HG03108 (cell line): Measurements from ENCODE around the gene ATP6V1F.

Experiments used
- ATAC-seq: cut with Tn5 transposase; IDR thresholded peaks from one replicate; pipeline ENCODE4 v1.9.1; 2021; ENCODE audit warnings: moderate library complexity; ENCODE audit not compliant: unreplicated experiment

Gene ATP6V1F

DNA sequence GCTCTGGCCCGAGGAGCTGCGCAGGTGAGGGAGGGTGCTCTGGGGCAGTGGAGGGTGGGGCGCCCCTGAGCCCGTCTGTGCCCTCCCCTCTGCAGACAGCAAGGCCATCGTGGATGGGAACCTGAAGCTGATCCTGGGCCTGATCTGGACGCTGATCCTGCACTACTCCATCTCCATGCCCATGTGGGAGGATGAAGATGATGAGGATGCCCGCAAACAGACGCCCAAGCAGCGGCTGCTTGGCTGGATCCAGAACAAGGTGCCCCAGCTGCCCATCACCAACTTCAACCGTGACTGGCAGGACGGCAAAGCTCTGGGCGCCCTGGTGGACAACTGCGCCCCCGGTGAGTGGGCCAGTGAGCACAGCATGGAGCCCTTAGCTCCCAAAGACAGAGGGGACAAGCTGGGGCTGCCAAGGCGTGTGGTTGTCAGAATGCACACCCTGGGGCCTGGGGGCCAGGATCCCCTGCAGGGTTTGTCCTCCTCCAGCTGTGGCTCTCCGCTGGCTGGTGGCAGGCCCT lies 27.4 kb upstream of the ATP6V1F start:
- no peak for ATAC-seq

DNA sequence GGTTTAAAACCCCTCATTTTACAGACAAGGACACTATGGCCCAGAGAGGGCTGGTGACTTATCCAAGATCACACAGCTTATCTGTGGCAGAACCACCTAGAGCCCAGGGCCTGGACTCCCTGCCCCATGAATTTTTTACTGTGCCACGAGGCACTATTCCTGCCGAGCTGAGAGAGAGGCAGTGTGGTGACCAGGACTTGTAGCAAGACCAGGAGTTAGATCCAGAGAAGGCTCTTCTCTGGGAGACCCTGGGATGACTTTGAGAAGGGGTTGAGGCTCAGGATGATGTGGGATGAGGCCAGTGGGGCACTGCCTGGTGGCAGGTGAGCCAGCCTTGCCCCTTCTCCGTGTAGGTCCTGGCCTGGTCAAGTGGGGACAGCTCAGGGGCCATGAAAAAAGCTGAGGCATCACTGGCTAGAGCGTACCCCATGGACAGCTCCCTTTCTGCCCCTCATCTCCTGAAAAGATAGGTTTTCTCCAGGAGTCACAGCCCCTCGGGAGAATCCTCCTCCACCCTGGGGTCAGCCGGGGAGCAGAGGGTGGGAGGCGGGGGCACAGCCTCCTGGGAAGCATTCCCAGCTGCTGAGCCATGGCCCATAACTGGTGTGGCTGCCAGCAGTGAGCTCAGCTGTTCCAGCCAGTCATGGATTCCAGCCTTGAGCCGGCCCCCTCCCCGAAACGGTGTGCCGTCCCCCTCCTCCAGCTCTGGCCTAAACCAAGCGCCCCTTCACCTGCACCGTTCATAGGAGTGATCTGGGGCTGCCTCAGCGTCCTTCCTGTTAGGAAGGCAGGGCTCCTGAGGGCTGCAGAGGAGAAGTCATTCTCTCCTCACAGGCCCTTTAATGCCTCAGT lies 26.6 kb upstream of the ATP6V1F start:
- no peak for ATAC-seq

DNA sequence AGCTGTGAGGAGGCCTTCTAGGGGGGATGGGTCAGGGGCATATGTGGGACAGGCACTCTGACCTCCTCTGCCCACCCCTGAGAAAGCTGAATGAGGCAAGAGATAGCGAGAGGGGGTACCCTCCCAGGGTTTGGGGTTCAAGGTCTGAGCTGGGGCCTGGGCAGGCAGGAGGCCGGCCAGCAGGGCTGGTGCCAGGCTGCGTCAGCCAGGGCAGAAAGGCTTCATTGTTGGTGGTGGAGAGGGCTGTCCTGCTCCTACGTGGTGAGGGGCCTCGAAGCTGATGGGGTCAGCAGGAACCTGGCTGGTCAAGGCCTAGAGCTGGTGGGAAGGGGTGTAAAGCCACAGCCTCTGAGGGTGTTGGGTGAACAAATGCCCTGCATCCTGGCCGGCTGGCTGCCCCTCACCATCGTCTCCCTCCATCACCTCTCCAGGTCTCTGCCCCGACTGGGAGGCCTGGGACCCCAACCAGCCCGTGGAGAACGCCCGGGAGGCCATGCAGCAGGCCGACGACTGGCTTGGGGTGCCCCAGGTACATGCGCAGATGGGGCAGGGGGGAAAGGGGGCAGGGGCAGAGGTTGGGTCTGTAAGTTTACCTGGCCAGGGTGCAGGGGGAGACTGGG lies 25.8 kb upstream of the ATP6V1F start:
- no peak for ATAC-seq

DNA sequence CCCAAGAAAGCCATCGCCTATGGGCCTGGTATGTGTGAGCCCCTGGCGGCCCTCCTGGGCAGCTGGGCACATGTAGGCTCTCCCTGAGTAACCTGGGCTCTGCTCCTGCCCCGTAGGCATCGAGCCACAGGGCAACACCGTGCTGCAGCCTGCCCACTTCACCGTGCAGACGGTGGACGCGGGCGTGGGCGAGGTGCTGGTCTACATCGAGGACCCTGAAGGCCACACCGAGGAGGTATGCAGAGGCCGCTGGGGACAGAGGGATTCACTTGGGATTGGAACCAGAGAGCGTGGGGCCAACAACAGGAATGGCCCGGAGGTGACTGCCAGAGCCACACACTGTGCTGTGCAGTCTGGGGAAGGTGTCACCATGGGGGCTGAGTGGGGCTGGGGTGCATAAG lies 25.1 kb upstream of the ATP6V1F start:
- ATAC-seq: no peak

DNA sequence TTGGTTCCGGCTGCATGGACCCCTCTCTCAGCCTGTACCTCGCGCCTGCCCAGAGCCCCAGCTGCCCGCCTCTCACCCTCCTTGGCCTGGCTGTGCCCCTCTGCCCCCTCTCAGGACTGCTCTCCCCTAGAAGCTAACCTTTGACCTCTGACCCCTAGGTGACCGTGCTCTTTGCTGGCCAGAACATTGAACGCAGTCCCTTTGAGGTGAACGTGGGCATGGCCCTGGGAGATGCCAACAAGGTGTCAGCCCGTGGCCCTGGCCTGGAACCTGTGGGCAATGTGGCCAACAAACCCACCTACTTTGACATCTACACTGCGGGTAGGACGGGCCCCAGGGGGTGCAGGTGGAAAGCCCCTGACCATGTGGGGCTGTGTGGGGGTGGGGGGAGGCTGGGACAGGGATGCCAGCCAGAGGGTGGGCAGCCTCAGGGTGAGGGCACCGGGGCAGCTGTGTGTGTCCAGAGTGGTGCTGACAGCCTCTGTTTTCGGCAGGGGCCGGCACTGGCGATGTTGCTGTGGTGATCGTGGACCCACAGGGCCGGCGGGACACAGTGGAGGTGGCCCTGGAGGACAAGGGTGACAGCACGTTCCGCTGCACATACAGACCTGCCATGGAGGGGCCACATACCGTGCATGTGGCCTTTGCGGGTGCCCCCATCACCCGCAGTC lies 24.4 kb upstream of the ATP6V1F start:
- no peak for ATAC-seq

DNA sequence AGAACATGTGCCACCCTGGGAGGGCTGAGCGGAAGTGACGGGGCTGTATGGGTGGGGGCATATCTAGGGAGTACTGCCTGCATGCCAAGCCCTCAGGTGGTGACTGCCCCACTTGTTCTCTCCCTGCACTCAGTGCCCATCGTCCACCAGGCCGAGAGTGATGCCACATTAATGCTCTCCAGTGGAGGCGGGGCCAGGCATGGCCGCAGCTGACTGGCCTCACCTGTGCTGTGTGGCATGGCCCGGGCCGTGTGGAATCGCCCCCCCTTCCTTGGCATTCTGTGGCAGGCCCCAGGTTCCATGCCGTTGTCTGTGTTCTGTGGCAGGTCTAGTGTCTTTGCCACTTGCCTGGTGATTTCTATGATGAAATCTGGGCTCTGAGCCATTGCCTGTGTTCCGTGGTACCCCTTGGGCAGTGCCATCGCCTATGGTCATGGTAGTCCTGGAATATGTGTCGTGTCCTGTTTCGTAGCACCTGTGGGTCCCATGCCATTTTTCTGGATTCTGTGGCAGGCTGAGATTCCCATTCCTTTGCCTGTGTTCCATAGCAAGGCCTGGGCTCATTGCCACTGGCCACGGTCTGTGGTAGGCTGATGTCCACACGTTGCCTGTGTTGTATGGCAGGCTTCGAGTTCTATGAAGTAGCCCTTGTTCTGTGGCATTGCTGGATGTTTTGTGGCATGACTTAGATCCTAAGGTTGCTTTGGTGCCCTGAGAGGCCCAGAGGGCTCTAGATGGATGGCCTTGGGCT lies 23.5 kb upstream of the ATP6V1F start:
- no peak for ATAC-seq

DNA sequence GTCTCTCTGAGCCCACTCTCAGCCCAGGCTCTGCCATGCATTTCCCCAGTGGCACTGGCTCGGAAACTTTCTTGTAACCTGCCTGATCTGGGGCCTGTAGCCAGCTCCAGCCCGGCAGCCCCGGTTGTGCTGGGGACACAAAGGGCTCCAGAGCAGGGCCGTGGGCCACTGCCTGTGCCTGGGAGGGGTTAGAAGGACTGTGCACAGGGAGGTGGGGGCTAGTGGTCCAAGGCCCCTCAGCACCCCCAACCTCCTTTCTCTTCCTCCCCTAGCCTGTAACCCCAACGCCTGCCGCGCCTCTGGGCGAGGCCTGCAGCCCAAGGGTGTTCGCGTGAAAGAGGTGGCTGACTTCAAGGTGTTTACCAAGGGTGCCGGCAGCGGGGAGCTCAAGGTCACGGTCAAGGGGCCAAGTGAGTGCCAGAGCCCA lies 22.9 kb upstream of the ATP6V1F start:
- ATAC-seq: no peak

DNA sequence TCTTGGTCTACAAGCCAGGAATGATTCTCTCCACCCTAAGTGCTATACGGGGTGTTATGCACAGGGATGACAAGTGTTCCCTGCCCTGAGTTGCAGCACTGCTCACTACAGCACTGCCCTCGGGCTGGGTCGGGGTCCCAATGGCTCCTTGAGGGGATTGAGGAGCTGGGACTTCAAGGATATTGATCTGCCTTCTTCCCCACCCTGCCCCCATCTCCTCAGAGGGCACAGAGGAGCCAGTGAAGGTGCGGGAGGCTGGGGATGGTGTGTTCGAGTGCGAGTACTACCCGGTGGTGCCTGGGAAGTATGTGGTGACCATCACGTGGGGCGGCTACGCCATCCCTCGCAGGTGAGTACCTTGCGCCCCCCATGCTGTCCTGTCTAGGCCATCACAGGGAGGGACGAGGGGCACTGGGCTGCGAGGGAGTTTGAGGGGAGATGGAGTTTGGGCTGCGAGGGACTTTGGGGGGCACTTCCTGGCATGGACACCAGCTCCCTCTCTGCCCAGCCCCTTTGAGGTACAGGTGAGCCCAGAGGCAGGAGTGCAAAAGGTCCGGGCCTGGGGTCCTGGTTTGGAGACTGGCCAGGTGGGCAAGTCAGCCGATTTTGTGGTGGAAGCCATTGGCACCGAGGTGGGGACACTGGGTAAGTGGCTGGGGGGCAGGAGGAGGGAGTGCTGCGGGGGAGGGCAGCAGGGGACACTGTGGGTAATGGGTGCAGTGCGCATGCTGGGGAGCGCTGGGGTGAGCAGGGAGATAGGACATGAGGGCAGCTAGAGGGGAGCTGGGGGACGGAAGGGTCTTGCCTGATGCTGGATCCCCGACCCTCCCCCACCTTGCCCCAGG lies 22.1 kb upstream of the ATP6V1F start:
- no peak for ATAC-seq

DNA sequence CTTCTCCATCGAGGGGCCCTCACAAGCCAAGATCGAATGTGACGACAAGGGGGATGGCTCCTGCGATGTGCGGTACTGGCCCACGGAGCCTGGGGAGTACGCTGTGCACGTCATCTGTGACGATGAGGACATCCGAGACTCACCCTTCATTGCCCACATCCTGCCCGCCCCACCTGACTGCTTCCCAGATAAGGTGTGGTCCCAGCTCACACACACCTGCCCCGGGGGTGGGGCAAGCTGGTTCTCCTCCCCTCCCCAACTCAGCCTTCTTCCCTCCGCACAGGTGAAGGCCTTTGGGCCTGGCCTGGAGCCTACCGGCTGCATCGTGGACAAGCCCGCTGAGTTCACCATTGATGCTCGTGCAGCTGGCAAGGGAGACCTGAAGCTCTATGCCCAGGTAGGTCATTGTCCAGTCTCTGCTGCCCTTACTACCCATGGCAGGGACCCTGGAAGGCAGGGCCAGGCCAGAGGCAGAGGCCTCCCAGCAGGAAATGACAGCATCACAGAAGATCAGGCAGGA lies 21.4 kb upstream of the ATP6V1F start:
- no peak for ATAC-seq

DNA sequence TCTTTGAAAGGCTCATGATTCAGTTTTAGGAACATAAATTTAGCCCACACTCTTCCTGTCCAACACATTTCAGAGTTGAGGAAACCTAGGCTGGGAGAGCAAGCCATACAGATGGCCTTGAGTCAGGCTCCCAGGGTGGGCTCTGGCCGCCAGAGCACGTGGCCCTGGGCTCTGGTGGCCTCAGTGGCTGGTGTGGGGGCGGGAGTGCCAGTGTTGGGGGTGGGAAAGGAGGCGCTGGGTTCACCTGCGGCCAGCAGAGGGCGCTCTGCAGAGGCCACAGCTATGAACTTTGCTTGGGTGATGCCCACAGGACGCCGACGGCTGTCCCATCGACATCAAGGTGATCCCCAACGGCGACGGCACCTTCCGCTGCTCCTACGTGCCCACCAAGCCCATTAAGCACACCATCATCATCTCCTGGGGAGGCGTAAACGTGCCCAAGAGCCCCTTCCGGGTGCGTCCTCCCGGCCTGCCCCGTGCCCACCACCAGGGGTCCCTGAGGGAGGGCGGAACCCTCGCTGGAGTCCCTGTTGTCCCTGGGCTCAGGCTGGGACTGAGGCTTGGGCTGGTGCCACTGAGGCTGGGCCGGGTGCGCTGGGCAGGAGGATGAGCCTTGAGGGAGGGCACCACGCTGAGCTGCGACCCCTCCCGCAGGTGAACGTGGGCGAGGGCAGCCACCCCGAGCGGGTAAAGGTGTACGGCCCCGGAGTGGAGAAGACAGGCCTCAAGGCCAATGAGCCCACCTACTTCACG lies 20.6 kb upstream of the ATP6V1F start:
- ATAC-seq: no peak

DNA sequence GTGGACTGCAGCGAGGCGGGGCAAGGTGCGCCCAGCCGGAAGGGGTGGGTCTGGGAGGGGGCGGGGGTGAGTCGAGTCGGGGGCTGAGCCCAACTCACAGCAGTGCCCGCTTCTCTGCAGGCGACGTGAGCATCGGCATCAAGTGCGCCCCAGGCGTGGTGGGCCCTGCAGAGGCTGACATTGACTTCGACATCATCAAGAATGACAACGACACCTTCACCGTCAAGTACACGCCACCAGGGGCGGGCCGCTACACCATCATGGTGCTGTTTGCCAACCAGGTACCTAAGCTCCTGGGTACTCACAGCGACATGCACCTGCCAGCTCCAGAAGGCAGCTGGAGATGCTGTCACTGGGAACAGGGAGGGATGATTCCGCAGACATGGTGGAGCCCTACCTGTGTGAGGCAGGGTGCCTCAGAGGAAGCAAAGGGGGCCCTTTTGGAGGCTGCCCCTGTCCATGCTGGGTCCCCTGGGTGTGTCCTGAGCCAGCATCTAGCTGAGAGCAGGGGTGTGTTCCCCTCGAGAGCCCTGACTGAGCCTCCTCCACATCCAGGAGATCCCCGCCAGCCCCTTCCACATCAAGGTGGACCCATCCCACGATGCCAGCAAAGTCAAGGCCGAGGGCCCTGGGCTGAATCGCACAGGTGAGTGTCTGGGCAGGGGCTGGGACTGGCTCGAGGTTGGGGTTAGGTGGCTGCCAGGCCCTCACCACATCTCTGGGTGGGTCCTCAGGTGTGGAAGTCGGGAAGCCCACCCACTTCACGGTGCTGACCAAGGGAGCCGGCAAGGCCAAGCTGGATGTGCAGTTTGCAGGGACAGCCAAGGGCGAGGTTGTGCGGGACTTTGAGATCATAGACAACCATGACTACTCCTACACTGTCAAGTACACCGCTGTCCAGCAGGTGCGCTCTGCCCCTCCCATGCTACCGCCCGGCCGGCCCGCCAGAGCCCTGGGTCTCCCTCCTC lies 19.7 kb upstream of the ATP6V1F start:
- ATAC-seq: no peak

DNA sequence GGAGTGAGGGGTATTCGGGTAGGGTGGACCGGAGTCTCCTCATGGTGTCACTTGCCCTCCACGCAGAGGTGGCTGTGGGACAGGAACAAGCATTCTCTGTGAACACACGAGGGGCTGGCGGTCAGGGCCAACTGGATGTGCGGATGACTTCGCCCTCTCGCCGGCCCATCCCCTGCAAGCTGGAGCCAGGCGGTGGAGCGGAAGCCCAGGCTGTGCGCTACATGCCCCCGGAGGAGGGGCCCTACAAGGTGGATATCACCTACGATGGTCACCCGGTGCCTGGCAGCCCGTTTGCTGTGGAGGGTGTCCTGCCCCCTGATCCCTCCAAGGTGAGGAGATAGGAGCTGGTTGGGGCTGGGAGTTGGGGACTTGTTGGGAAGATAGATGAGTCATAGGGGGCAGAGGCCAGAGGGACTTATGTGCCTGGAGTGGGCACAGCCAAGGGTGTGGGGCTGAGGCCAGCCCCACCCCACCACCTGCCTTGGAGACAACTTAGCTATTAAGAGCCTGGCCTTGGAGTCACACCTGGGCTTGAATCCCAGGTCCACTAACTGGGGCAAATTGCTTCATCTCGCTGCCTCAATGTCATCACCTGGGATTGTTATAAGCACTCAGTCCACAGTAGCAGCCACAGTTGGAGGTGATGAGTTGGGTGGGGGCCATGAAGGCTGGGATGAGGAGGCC lies 18.6 kb upstream of the ATP6V1F start:
- no peak for ATAC-seq

DNA sequence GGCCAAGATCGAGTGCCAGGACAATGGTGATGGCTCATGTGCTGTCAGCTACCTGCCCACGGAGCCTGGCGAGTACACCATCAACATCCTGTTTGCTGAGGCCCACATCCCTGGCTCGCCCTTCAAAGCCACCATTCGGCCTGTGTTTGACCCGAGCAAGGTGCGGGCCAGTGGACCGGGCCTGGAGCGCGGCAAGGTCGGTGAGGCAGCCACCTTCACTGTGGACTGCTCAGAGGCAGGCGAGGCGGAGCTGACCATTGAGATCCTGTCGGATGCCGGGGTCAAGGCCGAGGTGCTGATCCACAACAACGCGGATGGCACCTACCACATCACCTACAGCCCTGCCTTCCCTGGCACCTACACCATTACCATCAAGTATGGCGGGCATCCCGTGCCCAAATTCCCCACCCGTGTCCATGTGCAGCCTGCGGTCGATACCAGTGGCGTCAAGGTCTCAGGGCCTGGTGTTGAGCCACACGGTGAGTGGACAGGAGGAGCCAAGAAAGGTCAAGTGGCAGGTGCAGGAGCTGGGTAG lies 17.8 kb upstream of the ATP6V1F start:
- no peak for ATAC-seq

DNA sequence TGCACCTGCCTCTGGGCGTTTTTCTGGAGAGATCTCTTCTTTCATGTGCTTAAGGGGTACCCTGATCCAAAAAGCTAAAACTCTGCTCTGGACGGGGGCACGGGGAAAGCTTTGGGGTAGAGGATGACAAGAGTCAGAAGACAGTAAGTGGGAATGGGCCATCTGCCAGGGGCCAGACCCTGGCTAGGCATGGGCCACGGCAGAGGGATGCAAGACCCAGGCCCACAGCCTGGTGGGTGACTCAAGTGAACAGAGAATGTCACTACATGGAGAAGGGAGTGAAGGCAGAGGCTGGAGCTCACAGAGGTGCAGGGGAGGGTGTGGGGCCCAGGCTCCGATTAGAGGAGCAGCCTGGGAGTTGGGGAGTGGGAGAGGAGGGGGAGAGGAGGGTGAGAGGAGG lies 17.2 kb upstream of the ATP6V1F start:
- no peak for ATAC-seq

DNA sequence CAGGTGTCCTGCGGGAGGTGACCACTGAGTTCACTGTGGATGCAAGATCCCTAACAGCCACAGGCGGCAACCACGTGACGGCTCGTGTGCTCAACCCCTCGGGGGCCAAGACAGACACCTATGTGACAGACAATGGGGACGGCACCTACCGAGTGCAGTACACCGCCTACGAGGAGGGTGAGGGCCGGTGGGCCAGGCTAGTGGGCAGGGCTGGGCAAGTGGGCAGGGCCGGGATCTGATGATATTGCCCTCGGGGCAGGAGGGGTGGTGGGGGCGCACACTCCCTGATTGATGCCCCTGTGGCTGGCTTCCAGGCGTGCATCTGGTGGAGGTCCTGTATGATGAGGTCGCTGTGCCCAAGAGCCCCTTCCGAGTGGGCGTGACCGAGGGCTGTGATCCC lies 16.7 kb upstream of the ATP6V1F start:
- no peak for ATAC-seq

DNA sequence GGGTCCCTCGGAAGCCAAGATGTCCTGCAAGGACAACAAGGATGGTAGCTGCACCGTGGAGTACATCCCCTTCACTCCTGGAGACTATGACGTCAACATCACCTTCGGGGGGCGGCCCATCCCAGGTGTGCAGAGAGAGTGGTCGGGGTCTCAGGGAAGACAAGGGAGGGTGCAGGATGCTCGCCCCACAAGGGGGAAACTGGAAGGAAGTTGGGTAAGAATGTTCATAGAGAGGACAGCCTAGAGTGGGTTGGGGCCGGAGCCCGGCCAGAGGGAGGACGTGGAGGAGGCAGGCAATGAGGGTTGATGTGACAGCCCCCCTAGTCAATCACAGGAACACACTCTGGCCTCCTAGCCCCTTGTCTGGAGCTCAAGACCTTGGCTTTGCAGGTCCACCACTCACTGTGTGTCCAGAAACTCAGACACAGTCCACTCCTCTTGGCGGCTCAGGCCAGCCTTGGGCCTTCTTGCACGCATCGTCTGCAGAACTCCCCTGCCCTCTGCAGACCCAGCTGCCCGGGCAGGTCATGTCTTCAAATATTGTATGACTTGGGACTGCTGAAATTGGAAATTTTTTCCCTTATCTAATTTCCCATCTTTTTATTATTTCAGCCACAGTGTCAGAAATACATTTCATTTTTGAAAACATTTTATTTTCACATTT lies 15.7 kb upstream of the ATP6V1F start:
- ATAC-seq: no peak

DNA sequence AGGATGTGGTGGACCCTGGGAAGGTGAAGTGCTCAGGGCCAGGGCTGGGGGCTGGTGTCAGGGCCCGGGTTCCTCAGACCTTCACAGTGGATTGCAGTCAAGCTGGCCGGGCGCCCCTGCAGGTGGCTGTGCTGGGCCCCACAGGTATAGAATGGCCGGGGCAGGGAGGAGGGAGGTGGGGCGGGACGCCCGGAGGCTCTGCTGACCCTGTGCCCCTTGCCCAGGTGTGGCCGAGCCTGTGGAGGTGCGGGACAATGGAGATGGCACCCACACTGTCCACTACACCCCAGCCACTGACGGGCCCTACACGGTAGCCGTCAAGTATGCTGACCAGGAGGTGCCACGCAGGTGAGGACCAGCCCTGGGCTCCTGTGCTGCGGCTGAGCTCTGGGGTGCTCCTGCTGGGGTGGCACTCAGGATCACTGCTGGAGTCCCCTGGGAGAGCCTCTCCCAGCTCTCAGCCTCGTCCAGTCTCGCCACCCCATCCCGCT lies 14.9 kb upstream of the ATP6V1F start:
- ATAC-seq: no peak
